MM.1S (cell line): Measurements from ENCODE around the gene MRO.

Source experiments
- EZH2 ChIP-seq: fragments of 300-600 bp; sonication (generic); optimal IDR thresholded peaks from 2 replicates; pipeline ENCODE3; 2017; ENCODE audit warnings: low read depth, mild to moderate bottlenecking, antibody characterized with exemption, low read length, mixed read lengths
- EZH2phosphoT487 ChIP-seq: fragments of 300-600 bp; sonication (generic); IDR thresholded peaks from 2 replicates; pipeline ENCODE4 v1.6.1; 2018; ENCODE audit warnings: antibody characterized with exemption, low read length
- TF ChIP-seq, protein P1 (sequence below): fragments of 300-600 bp; sonication (generic); IDR thresholded peaks from 2 replicates; pipeline ENCODE4 v1.5.1; 2016; ENCODE audit warnings: antibody characterized with exemption, low read length, mixed read lengths

GRCh38 chr18:50797142-50797541, 22.7 kb downstream of the MRO start:
- TF ChIP-seq, protein P1, sequence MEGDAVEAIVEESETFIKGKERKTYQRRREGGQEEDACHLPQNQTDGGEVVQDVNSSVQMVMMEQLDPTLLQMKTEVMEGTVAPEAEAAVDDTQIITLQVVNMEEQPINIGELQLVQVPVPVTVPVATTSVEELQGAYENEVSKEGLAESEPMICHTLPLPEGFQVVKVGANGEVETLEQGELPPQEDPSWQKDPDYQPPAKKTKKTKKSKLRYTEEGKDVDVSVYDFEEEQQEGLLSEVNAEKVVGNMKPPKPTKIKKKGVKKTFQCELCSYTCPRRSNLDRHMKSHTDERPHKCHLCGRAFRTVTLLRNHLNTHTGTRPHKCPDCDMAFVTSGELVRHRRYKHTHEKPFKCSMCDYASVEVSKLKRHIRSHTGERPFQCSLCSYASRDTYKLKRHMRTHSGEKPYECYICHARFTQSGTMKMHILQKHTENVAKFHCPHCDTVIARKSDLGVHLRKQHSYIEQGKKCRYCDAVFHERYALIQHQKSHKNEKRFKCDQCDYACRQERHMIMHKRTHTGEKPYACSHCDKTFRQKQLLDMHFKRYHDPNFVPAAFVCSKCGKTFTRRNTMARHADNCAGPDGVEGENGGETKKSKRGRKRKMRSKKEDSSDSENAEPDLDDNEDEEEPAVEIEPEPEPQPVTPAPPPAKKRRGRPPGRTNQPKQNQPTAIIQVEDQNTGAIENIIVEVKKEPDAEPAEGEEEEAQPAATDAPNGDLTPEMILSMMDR = no peak
- TF ChIP-seq EZH2 = no peak
- TF ChIP-seq EZH2phosphoT487 = no peak
